Measurements from ENCODE around the gene C17orf75.

DNA sequence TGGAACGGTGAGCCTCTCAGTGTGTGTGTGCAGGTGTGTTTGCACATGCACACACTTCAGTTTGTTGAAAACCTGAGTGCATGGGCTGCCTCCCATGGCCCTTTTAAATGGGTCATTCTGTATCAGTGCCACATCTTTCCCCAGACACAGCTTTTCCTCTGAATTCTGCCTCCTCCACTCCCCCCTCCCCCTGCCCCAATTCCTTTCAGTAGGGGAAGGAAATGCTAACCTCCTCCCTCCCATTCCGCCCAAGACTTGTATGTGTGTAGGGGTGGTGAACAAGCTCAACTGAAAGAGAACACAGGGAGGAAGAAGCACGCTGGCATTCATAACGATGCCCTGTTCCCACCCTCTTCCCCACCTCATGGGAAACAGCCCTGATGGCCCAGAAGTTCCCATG, 34.3 kb downstream of the C17orf75 start:
- TF ChIP-seq, protein P1, sequence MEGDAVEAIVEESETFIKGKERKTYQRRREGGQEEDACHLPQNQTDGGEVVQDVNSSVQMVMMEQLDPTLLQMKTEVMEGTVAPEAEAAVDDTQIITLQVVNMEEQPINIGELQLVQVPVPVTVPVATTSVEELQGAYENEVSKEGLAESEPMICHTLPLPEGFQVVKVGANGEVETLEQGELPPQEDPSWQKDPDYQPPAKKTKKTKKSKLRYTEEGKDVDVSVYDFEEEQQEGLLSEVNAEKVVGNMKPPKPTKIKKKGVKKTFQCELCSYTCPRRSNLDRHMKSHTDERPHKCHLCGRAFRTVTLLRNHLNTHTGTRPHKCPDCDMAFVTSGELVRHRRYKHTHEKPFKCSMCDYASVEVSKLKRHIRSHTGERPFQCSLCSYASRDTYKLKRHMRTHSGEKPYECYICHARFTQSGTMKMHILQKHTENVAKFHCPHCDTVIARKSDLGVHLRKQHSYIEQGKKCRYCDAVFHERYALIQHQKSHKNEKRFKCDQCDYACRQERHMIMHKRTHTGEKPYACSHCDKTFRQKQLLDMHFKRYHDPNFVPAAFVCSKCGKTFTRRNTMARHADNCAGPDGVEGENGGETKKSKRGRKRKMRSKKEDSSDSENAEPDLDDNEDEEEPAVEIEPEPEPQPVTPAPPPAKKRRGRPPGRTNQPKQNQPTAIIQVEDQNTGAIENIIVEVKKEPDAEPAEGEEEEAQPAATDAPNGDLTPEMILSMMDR (IDR thresholded peaks at IDR 0.05; ENCODE audit: insufficient read depth, low read length, poor library complexity, severe bottlenecking) = no peak
- no peak for TF ChIP-seq EZH2phosphoT487 (conservative IDR thresholded peaks at IDR 0.05; ENCODE audit: low read length)

Data from SU-DHL-6 (cell line).